Ramos (cell line): ENCODE measurements around the gene ZDHHC11.
"Not testable (repeated sequence)": the region's sequence is repeated elsewhere in the genome, so short reads cannot be mapped to it uniquely, and the experiment has no call there.

Experiments used
- in situ Hi-C: fragments of 300-500 bp; cut with MboI; formaldehyde crosslinking; loops from one replicate; pipeline ENCODE4 v1.14.3; 2022; ENCODE audit warnings: low sequenced_read_pairs; ENCODE audit not compliant: unreplicated experiment

The ZDHHC11 gene

GRCh38 chr5:780571-780970 lies 70.2 kb downstream of the ZDHHC11 start:
- in situ Hi-C loops = not testable (repeated sequence)

GRCh38 chr5:778967-779366 lies 71.8 kb downstream of the ZDHHC11 start:
- in situ Hi-C loops = not testable (repeated sequence)

- in situ Hi-C loops = not testable (repeated sequence)
Observed at GRCh38 chr5:778421-778820, 72.4 kb downstream of the ZDHHC11 start.

DNA sequence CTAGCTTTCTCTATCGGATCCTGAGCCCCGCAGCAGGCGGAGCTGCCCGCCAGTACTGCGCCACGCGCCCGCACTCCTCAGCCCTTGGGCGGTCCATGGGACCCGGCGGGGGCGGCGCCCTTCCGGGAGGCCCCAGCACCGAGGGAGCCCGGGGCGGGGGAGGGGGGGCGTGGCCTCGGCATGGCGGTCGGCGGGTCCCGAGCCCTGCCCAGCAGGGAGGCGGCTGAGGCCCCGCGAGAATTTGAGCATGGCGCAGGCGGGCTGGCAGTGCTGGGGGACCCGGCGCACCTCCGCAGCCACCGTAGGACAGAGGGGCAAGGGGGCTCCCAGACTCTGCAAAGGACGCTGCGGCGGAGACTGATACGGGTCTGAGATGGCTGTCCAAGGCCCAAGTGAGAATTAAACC lies 73.0 kb downstream of the ZDHHC11 start:
- in situ Hi-C loops = no loop called here

GRCh38 chr5:776862-777711 lies 73.7 kb downstream of the ZDHHC11 start:
- in situ Hi-C loops = no loop called here

DNA sequence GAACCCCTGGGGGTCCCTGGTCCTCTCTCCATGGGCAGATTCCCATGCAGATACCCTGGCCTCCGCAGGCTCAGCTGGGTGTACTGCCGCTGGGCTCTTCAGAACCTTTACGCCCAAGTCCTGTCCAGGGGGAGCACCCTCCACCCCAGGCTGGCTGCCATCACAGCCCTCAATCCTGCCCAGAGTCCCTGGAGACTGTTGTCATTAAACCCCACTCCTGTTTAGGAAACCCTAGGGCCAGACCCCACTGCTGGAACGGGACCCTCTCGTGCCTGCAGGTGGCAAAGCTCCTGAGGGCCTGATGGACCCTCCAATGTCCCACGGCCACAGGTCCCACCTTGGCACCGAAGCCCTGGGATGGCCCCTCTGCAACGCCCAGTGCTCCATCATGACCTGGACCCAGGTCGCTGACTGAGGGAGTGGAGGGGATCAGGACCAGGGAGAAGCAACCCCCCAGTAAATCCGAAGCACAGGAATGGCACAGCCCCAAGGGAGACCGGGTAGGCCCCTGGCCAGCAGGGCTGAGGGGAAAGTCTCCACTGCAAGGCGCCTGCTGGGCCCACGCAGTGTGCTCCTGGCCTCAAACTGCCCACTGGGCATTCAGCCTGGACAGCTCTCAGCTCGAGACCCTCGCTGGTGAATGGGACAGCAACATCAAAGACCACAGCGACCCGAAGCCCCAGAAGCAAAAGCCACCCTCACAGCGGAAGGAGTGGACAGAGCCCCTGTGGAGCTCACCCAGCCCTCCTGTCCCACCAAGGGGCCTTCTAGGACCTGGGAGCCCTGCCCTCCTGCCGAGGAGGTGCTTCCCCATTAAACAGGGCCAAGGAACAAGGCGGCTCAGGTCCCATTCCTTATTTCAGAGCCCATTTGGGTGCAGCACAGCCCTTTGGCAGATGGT lies 74.6 kb downstream of the ZDHHC11 start:
- in situ Hi-C loops = no loop called here

- in situ Hi-C loops = not testable (repeated sequence)
Observed at GRCh38 chr5:775595-775960, 75.2 kb downstream of the ZDHHC11 start.

DNA sequence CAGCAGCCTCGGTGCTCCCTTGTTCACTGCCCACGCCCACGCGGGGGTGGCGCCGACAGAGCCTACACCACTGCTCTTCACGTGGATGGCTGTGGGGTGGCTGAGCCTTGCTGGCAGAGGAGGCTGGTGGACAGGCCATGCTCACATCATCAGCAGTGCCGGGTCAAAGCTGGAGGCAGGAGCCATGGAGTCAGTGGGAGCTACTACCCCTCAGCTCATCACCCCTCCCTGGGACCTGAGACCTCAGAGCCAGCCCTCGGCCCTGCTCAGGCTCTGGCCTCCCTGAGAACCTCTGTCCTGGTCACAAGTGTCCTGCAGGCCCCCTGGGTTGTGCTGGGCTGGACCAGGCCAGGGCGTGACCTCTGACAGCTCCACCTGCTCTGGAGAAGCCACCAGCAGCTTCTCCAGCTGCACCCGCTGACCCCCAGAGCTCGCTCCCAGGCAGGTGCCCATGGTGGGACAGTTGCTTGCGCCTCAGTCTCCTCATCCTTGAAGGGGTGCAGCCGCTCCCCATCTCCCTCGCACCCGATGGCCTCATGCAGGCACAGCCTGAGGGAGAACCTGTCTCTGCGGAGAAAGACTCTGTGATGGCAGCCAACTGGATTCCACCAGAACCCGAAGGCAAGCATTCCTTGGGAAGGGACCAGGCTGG lies 75.8 kb downstream of the ZDHHC11 start:
- in situ Hi-C loops = not testable (repeated sequence)

- in situ Hi-C loops = not testable (repeated sequence)
Observed at GRCh38 chr5:774304-774703, 76.5 kb downstream of the ZDHHC11 start.

- in situ Hi-C loops = no loop called here
Observed at GRCh38 chr5:773517-774264, 77.1 kb downstream of the ZDHHC11 start.

- in situ Hi-C loops = not testable (repeated sequence)
Observed at GRCh38 chr5:772931-773330, 77.9 kb downstream of the ZDHHC11 start.

DNA sequence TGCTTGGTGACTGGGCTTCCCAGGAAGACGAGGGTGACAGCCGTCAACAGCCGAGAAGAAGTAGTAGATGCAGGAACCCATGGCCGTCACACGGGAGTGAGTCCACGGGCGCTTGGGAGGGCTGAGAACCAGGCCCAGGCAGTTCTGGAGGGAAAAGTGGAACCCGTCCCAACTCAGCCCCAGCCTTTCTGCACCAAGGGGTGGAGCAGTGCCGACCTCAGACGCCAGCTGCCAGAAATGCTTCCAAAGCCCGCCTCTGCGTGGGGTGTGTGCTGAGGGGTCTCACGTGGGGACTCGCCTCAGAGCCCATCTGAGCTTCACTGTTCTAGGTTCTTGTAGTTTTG lies 78.3 kb downstream of the ZDHHC11 start:
- in situ Hi-C loops = not testable (repeated sequence)

DNA sequence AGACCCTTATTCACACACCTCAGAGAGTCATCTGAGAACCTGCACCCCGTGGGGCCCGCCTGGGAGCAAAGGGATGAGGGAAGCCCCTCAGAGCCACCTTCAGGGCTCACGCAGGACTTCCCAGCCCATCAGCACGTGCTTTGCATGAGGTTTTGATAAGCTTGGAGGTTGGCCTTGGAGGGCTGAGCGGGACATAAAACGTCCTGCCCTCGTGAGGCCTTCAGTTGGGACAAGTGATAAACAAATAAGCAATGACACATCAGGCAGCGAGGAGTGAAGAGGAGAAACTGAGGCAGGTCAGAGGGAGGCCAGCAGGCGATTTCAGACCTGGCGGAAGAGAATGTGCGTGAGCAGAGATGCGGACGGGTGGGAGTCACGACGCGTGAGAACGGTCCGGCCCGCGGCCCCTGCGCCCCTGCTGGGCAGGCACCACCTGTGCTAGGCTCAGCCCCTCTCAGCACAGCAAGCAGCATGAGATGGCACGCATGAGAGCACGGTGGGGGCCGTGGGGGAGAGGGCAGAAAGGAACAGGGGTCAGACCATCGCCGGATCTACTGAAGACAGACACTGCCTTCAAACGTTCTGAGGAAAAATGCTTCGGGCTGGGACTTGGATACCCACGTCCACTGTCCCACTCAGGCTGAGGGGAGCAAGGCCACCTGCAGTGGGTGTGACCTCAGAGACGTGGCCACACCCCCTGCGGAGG lies 78.8 kb downstream of the ZDHHC11 start:
- in situ Hi-C loops = not testable (repeated sequence)

GRCh38 chr5:771087-771781 lies 79.6 kb downstream of the ZDHHC11 start:
- in situ Hi-C loops = not testable (repeated sequence)

GRCh38 chr5:770585-770984 lies 80.2 kb downstream of the ZDHHC11 start:
- in situ Hi-C loops = not testable (repeated sequence)

DNA sequence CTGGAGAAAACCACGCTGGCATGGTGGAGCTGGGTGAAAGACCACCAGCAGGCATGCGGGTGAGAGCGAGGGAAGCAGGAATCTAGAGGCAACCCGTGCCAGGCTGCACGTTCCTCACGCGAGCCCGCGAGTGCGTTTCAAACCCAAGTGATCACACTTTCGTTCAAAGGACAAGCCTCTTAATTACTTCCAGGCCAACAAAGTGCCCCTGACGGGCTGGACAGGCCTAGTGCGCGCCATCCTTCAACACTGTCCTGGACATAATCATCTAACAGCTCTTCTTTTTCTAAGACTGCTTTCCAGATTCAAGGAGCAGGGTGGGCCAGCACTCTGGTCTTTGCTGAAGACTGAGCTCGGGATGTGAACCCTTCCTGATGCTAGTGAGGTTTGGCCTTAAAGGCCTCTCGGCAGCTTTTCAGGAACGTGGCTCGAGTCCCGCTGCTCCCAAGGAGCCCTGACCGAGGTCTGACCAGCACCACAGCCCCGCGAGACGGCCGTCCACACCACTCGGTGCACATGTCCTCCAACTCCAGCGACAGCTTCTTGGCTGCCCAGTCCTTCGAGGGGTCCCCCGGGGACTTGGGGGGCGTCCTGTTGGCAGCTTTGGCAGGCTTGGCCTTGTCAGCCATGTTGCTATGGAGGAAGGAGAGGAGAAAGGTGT lies 81.2 kb downstream of the ZDHHC11 start:
- in situ Hi-C loops = not testable (repeated sequence)

GRCh38 chr5:766666-767431 lies 83.9 kb downstream of the ZDHHC11 start:
- in situ Hi-C loops = no loop called here
